ENCODE results near the gene MAML2.

The MAML2 gene

DNA sequence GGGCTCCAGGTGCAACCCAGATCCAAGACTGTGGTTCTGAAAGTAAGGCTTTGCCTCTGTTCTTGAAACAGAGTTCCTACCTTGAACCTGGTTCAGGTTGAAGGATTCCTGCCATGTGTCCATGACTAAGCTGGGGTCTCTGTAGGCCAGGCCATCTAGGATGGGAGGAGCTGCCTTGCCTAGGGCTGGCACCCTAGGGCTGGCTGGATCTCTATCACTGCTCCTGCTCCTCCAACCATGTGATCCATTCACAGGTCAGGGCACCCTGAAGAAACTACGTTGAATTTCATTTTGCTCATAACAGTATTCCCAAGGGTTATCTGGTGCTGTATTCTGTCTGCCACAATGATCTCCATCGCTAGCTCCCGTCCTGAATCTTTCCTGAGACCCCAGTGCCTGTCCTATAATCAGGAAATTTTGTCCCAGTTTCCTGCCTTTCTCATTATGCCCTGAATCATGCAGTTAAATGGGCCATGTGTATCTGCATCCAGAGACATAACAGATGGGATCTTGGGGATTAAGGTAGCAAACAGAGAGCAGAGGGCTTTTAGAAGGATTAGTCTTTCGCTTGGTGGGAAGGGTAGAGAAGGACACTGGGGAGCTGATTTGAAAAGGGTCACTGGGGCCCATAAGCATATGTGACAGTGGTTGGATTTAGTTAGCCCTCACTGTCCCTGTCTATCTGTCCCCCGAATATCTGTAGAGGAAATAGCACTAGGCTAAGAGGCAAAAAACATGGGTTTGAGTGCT lies 320.9 kb downstream of the MAML2 start:
- DNase-seq, result no peak

DNA sequence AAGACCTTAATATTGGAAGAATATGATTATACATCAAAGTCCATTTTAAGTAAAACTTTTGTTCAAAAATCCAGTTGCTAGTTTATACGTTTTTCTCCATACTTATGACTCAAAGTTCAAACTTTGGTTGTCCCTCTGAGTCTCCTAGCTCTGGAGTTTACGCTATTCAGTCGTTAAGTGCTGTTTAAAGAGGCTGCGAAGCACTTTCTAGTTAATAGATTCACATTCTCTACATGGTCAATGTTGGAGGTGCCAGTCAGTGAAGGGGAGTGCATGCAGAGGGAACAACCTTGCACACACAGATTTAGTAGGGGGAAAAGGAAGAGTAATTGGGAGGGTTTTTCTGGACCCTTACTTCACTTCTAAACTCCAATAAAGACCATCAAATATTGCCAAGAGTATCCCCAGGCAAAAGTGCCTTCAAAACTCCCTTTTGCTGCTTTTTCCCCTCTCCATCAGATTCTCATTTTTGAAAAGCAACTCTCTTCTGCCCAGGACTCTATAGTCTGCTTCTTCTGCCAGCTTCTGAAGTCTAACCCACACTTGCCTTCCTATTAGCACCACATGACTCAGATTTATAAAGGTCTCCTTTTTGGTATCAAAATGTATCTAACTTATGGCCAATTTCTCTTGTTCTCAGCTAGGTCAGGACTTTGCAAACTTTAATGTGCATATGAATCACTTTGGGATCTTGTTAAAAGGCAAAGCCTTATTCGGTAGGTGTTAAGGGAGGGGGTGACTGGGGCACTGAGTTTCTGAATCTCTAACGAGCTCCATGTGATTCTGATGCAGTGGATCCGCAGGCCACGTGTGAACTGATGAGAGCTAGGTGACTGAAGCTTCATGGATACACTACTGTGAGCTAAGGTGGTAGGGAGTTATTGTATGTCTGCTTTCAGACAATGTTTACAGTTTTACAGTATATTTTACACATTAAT lies 322.9 kb downstream of the MAML2 start:
- DNase-seq, result no peak

DNA sequence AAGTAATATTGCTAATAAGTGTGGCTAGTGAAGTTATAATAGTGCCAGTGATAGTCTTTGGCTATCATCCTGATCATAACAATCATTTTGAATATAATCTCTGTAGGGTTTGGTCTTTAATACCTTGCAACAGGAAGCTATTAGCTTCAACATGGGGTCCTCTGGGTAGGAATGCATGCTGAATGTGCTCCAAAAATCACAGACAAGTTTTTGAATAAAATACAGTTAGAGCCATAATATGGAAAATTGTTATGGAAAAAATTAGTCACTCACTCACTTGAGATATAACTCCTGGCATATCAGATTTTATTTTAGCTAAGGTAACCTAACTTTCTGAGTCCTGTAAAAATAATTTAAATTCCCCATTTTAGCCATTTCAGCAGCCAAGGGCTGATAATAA lies 323.7 kb downstream of the MAML2 start:
- DNase-seq, result no peak

DNA sequence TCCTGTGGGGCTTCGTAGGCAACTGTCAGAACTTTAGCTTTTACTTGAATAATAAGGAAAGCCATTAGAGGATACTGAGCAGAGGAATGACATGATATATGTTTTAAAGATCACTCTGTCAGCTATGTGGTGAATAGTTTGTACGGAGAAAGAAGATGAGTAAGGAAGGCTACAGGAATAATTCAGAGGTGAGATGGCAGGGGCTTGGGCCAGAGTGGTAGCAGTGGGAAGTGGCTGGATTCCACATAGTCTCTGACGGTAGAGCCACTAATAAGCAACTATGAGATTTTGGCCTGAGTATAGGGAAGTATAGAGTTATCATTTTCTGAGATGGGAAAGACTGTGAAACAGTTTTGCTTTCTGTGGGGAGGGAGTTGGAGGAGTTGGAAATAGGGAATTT lies 325.1 kb downstream of the MAML2 start:
- no peak for DNase-seq

DNA sequence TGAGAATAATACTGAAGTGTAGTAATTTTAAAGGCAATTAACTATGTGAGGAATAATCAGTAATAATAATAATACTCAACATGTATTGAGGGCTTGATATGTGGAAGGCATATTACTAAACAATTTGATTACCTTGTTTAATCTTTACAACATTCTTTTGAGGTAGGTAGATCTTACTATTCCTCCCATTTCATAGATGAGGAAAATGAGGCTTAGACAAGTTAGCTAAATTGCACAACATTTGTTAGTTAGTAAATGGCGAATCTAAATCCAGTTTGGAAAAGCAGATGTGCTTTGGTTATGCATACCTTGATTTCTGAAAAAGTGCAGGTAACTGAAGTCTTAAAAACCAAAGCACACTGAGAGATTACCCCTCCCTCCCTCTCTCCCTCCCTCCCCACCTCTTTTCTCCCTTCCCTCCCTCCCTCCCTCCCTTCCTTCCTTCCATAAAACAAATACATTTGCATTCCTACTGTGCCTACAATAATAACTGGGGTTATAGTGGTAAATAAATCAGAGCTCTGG lies 326.0 kb downstream of the MAML2 start:
- no peak for DNase-seq

DNA sequence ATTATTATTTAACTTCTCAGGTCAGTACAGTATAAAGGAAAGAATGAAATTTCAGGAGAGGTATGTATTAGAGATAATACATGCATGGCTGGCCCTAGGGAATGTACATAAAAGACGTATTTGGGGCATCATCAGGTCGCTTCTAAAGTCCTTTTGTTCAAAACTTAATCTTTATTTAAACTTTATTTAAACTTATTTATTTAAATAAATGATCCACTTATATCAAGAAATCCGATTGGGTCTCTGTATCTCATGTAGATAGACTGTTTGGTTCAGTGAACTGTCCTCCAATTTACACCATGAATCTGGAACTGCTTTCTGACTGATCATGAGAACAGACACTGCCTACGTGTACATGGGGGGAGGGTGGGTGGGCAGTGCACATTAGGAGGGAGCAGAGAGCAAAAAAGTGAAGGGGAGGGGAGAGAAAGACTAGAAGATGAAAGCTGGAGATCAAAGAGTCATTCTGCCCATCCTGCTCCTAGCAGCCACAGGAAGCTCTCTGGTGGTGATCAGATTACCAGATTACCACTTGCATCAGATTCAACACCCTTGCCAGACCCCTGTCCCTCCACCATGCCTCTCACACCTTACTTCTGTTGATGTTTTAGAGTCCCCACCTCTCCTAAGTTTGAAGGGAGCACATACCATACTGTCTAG lies 327.0 kb downstream of the MAML2 start:
- DNase-seq, result no peak

DNA sequence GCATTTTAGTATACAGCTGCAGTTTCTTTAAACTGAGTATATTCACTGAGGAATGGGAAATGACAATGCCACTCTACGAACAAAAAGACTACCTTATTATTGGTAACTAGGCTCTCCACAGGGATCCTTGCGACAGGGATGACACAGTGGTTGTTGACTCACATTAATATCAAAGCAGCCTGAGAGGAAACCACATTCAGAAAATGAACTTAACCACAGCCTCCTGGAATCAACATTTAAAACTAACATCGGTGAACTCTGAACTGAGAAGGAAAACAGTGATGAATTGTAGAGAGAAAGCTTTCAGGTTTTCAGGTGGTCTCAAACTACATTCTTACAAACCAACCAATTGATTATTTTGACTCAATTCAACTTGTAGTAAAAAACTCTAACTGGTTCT lies 328.8 kb downstream of the MAML2 start:
- DNase-seq, result no peak

DNA sequence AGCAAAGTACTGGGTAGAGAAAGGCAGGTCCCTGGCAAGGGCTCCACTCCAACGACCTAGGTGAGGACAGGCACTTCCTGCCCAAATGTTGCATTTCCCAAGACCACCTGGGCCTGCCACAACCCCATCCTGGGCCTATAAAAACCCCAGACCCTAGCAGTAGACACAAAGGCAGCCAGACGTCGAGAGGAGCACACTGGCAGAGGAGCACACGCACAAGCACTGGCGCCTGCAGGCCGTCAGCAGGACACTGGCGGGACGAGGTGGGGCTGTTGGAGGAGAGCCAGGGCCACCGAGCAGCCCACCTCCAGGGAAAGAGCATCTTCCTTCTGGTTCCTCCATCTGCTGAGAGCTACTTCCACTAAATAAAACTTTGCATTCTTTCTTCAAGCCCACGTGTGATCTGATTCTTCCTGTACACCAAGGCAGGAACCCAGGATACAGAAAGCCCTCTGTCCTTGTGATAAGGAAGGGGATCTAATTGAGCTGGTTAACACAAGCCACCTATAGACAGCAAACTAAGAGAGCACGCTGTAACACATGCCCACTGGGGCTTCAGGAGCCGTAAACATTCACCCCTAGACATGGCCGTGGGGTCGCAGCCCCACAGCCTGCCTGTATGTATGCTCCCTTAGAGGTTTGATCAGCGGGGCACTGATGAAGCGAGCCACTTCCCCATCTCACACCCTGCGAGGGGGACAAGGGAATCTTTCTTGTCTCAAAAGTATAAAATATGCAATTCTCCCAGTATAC lies 329.4 kb downstream of the MAML2 start:
- no peak for DNase-seq

DNA sequence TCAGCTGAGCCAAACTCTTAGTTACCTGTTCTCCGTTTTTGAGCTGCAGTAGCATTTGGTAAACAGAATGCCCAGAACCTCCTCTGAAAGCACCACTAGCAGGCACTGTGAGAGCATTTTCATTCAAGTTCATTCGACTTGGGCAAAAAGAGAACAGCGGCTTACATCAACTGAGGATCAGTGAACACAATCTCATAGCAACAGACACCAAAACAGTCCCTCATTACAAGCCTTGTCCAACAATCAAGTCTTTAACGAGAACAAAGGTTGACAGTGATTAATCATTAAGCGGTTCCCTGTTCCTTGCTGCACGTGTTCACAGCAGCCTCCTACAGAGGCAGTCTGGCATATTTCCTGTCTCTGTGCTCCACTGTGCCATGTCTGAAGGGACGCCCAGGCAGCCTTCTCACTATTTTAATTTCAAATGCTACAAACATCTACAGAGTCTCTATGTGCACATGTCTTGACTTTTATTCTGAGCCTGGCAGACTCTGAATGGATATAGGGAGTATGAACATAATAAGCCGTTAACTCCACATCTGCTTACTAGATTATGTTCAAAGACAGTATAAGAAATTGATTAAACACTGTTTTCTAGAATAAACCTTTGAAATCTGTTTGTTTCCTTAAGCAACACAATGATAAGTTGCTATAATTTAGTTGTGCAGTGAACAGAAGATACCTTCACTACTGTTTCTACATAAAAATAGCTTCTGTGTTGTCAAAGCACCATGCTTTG lies 330.7 kb downstream of the MAML2 start:
- no peak for DNase-seq

DNA sequence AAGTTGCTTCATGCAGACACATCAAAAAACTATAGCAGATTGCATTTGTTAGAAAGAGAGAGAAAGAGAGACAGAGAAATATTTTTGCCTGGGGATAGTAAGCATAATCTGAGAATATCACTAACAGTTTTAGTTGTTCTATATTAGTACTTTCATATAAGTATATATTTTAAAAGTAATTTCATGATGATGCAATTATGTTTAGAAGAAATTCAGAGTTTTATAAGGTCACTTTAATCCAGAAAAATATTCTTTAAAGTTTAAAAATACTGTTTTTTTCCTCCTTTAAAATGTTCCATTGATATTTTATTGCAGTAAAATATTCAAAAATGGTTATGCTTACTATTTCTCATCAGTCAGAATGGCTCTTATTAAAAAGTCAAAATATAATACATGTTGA lies 332.3 kb downstream of the MAML2 start:
- DNase-seq, result no peak

DNA sequence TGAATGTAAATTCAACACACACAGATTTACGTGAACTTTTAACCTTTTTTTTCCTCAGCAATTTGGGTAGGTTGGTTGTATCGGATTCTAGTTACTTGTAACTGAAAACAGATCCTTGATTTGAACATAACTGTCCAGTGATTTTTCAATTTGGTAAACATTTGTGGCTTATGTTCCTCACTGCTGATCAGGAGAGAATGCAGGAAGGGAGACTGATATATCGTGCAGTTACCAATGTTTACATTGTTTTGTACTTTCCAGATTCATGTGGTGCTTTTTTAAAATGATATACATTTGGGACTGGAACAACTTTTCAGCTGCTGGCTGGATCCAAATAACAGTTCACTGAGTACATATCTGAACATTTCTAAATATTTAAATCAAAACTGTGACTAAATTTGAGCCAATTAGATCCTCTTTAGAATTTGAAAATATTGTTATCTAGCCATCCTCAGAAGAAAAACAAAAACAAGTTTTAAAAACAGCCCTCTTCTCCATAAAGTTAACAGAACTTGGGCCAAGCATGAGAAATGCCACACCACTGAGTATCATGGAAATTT lies 334.8 kb downstream of the MAML2 start:
- no peak for DNase-seq

DNA sequence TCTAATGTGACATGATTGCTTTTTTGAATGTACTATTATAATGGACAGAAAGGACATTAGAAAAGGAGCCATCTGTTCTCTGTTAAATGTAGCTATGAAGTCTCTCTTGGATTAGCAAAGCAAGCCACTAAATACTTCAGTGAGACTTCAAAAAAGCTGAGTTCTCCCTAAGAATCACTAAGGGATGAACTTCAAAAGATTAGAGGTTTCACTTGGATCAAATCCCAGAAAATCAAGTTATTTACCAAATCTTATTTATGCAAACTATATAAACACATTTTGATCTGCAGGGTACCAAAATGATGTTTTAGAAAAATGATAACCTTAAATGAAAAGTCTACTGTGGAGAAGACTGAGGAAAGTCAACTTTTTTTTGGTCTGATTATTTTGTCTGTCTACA lies 337.0 kb downstream of the MAML2 start:
- no peak for DNase-seq

DNA sequence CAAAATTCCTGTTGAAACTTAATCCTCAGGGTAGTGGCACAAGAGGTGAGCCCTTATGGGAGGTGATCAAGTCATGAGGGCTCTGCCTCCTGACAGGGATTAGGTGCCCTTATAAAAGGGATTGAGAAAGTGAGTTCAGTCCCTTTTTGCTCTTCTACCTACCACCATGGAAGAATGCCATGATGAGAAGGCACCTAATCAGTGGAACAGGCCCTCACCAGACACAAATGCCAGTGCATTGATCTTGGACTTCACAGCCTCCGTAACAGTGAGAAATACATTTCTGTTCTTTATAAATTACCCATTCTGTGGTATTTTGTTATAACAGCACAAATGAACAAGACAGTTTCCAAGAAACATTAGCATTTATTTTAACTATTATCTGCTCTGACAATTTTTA lies 338.1 kb downstream of the MAML2 start:
- no peak for DNase-seq

DNA sequence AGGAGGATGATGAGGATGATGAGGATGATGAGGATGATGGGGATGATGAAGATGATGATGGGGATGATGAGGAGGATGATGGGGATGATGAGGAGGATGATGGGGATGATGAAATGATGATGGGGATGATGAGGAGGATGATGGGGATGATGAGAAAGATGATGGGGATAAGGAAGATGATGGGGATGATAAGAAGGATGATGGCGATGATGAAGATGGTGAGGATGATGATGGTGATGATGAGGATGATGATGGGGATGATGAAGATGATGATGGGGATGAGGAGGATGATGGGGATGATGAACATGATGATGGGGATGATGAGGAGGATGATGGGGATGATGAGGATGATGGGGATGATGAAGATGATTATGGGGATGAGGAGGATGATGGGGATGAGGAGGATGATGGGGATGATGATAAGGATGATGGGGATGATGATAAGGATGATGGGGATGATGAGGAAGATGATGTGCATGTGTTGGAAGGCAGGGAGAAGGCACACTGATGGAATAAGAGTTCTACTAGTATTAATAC lies 340.2 kb downstream of the MAML2 start:
- DNase-seq, result no peak

DNA sequence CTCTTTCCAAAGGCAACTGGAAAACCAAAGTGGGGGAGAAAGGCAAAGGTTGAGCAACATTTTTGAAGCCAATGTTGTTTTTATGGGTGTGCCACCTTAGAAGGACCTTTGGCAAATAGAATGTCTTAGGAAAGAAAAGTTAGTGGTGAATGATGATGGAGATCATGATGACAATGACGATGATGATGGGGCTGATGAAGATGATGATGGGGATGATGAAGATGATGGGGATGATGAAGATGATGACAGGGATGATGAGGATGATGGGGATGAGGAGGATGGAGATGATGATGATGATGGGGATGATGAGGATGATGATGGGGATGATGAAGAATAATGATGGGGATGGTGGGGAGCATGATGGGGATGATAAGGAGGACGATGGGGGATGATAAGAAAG lies 340.7 kb downstream of the MAML2 start:
- no peak for DNase-seq

DNA sequence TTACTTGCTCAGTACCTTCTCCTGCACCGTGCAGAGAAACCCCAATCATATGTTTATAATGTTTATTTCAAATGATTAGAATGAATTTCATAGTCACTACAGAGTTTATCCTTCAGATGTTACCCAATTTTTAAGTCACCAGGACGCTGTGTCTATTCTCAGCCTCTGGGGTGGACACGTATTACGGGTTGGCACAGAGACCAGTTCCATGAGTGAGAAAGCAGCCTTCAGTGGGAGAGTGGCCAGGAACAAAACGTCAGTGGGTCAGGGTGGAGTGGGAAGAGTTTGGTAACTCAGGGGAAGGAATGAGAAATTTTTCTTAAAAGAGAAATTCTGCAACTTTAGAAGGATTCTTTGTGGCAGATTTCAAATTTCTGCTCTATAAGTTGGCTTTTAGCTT lies 342.0 kb downstream of the MAML2 start:
- DNase-seq, result no peak

DNA sequence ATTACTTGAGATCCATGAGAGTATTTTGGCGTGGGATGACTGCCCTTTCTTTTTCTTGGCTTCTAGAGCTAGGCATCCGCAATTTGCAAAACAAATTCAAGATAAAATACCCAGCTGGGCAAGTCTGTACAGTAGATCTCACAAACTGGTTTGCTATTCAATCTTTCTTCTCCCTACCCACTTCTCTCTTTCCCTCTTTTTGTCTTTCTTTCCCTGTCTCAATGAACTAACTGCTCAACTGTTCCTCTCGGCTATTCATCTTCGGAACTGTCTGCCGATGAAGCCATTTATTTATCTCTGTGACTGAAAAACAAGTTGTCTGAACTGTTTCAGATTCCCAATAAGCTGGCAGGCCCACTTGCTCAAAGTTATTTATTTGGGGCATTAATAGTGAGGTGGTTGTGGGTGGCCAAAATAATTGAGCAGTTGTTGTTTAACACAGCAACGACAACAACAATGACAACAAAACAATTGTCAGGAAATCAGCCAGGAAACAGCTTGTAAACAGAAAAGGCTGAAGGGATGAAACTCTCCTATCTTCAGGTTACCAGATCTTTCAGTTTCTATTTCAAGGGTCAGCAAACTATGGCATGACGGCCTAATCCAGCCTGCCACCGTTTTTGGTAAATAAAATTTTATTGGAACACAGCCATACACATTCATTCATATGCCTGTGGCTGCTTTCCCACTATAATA lies 343.1 kb downstream of the MAML2 start:
- no peak for DNase-seq

DNA sequence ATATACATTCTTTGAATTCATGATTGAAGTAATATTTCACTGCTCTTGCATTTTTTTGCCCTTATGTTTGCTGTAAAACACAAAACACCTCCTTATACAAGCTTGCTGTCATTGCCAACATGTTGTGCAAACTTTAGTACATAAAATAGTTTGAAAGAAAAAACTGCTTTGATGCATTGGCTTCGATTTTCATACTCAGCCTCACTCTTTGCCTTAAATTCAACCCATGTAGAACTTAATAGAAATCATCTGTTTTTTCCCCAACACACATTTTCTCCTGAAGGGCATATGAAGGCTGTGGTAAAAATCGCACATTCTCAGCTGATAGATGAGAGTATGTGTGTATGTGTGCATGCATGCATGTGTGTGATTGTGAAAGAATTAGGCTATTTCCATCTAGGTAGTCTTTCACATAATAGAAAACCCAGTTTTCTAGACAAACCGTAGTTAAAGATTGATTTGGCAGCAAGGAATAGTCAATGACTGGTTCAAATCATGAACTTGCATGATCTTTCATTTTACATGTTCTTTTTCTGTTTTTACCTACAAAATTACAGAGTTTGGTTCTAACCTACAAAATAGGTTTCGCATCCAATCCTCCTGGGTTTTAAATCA lies 346.3 kb downstream of the MAML2 start:
- no peak for DNase-seq

DNA sequence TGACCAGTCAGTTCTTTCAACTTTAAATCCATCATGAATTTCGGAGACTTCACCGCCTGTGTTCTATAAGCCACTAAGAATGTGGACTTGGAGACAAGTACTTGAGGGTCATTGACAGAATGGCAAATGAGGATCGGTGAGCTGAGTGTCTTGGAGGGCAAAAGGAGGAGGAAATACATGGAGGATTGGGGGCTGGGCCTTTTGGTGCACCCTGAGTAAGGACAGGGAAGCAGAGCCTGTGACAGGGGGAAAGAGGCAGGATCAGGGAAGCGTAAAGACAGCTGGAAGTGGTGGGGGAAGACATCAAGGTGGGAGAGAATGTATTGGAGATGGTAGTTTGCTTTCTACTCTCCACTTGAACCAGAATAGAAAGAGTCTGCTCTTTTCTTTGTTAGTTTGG lies 348.7 kb downstream of the MAML2 start:
- no peak for DNase-seq

Data from 8988T (cell line).